K562 (cell line): ENCODE data around the gene RRAS. TPM values are rescaled to one million over a fixed set of nuclear protein-coding genes. Genes with fewer than 3 reads are reported as not detected.

Experiments
- ATF1 ChIP-seq, 2 experiments: fragments of 450-650 bp in 1 of 2; IDR thresholded peaks; 2 replicates each; pipeline ENCODE4 v1.6.1; 2016; ENCODE audit warnings: missing compliant biosample characterization in 1 of 2, missing genetic modification characterization in 1 of 2
- CHD1 ChIP-seq: fragments of 200-600 bp; sonication (generic); IDR thresholded peaks from one replicate; pipeline ENCODE4 v1.6.1; 2012; ENCODE audit warnings: mild to moderate bottlenecking, moderate library complexity, low read length, inconsistent platforms
- HCFC1 ChIP-seq: IDR thresholded peaks from 2 replicates; pipeline ENCODE4 v1.6.1; 2012; ENCODE audit warnings: low read depth, low read length, improper control_type of control experiment
- KDM4B ChIP-seq, 2 experiments: fragments of 450-650 bp in 1 of 2; sonication (generic) in 1 of 2; IDR thresholded peaks; 2 replicates each; pipeline ENCODE4 v1.6.1; 2016 to 2017; ENCODE audit warnings: borderline replicate concordance in 2 of 2, antibody characterized with exemption in 1 of 2, low read depth in 1 of 2, mild to moderate bottlenecking in 1 of 2
- KLF10 ChIP-seq: fragments of 250-450 bp; sonication (Bioruptor Pico); IDR thresholded peaks from 2 replicates; pipeline ENCODE4 v1.6.1; 2021; ENCODE audit warnings: matching md5 sums
- NBN ChIP-seq: fragments of 450-650 bp; IDR thresholded peaks from 2 replicates; pipeline ENCODE4 v1.6.1; 2016; ENCODE audit warnings: low read depth, mild to moderate bottlenecking
- NR2C1 ChIP-seq, 2 experiments: fragments of 450-650 bp; IDR thresholded peaks; 2 replicates each; pipeline ENCODE4 v1.6.1; 2017; ENCODE audit warnings: mild to moderate bottlenecking in 2 of 2, antibody characterized with exemption in 1 of 2, inconsistent platforms in 1 of 2, missing compliant biosample characterization in 1 of 2, missing genetic modification characterization in 1 of 2
- NR3C1 ChIP-seq: sonication (generic); formaldehyde crosslinking; IDR thresholded peaks from 2 replicates; pipeline ENCODE4 v1.8.1; 2022; ENCODE audit warnings: missing genetic modification reagents
- POLR2A ChIP-seq: fragments of 450-650 bp; conservative IDR thresholded peaks from 2 replicates; pipeline ENCODE4 v1.6.1; 2016
- POLR2G ChIP-seq: fragments of 200-400 bp; formaldehyde crosslinking; IDR thresholded peaks from 2 replicates; pipeline ENCODE4 v1.6.1; 2017; ENCODE audit warnings: low read depth, mild to moderate bottlenecking, antibody characterized with exemption, low read length, moderate library complexity
- PURB ChIP-seq: sonication (generic); formaldehyde crosslinking; IDR thresholded peaks from 2 replicates; pipeline ENCODE4 v1.9.0; 2021; ENCODE audit warnings: low read depth, mild to moderate bottlenecking, missing genetic modification reagents
- RBM17 ChIP-seq: fragments of 200-400 bp; formaldehyde crosslinking; IDR thresholded peaks from 2 replicates; pipeline ENCODE4 v1.6.1; 2017; ENCODE audit warnings: low read depth, mild to moderate bottlenecking, low read length, borderline replicate concordance
- SOX6 ChIP-seq: fragments of 450-650 bp; IDR thresholded peaks from 2 replicates; pipeline ENCODE4 v1.6.1; 2014; ENCODE audit warnings: mild to moderate bottlenecking
- ZC3H11A ChIP-seq: IDR thresholded peaks from 2 replicates; pipeline ENCODE4 v1.6.1; 2012; ENCODE audit warnings: low read depth, low read length, improper control_type of control experiment
- ZFX ChIP-seq: sonication (generic); formaldehyde crosslinking; IDR thresholded peaks from 2 replicates; pipeline ENCODE4 v1.8.0; 2022; ENCODE audit warnings: mild to moderate bottlenecking, missing genetic modification reagents, moderate library complexity
- ZNF444 ChIP-seq: fragments of 250-450 bp; sonication (Bioruptor Pico); IDR thresholded peaks from 2 replicates; pipeline ENCODE4 v1.4.0; 2020; ENCODE audit warnings: mild to moderate bottlenecking, moderate library complexity
- ZNF586 ChIP-seq: fragments of 450-650 bp; formaldehyde crosslinking; conservative IDR thresholded peaks from 2 replicates; pipeline ENCODE4 v1.4.0; 2020; ENCODE audit warnings: mild to moderate bottlenecking, moderate library complexity
- ZNF778 ChIP-seq: fragments of 450-650 bp; formaldehyde crosslinking; IDR thresholded peaks from 2 replicates; pipeline ENCODE4 v1.4.0; 2020; ENCODE audit warnings: mild to moderate bottlenecking, moderate library complexity
- polyA plus RNA-seq, 8 experiments: library from polyadenylated mRNA; depleted of rRNA in 4 of 8; stranded (reverse) in 5 of 8; unstranded in 3 of 8; fragments of >200 nt; fragmentation: Nextera tagmentation in 2 of 8; fragmentation: Illumina TruSeq in 1 of 8; extraction: Ambion mirVana in 2 of 8; extraction: Trizol in 1 of 8; gene quantifications; 2 replicates each; pipeline versions ENCODE4 v1.2.1 to v1.2.3, GENCODE V29; 2011 to 2014; ENCODE audit warnings: inconsistent platforms in 1 of 8, missing spikeins in 1 of 8
- total RNA-seq, 7 experiments: library from RNA; depleted of rRNA in 6 of 7; stranded (reverse); fragments of >200 nt in 6 of 7; fragmentation: Illumina TruSeq in 2 of 7; extraction: Trizol in 2 of 7; gene quantifications; 2 replicates each; pipeline versions ENCODE4 v1.2.1 to v1.2.3, GENCODE V29; 2011 to 2021; ENCODE audit warnings: low replicate concordance in 1 of 7
- TF ChIP-seq, protein P1 (sequence below): fragments of 450-650 bp; IDR thresholded peaks from 2 replicates; pipeline ENCODE4 v1.6.1; 2016
- TF ChIP-seq, protein P2 (sequence below): sonication (generic); formaldehyde crosslinking; IDR thresholded peaks from 2 replicates; pipeline ENCODE4 v1.8.0; 2022; ENCODE audit warnings: mild to moderate bottlenecking, missing genetic modification reagents
- TF ChIP-seq, protein P3 (sequence below): fragments of 250-450 bp; sonication (Bioruptor Pico); IDR thresholded peaks from 2 replicates; pipeline ENCODE4 v1.8.0; 2021; ENCODE audit warnings: mild to moderate bottlenecking, moderate library complexity
- TF ChIP-seq, protein P4 (sequence below): fragments of 200-800 bp; sonication (Bioruptor generic); IDR thresholded peaks from 2 replicates; pipeline ENCODE4 v1.6.1; 2017; ENCODE audit warnings: missing genetic modification characterization, missing compliant biosample characterization

RRAS gene
- total and polyA plus RNA-seq, 9 of the 15 experiments (the other 6 are each of a cell fraction or from before 2014, with no cell fraction given), result 0.70 to 17.3 (median 8.2) TPM

DNA sequence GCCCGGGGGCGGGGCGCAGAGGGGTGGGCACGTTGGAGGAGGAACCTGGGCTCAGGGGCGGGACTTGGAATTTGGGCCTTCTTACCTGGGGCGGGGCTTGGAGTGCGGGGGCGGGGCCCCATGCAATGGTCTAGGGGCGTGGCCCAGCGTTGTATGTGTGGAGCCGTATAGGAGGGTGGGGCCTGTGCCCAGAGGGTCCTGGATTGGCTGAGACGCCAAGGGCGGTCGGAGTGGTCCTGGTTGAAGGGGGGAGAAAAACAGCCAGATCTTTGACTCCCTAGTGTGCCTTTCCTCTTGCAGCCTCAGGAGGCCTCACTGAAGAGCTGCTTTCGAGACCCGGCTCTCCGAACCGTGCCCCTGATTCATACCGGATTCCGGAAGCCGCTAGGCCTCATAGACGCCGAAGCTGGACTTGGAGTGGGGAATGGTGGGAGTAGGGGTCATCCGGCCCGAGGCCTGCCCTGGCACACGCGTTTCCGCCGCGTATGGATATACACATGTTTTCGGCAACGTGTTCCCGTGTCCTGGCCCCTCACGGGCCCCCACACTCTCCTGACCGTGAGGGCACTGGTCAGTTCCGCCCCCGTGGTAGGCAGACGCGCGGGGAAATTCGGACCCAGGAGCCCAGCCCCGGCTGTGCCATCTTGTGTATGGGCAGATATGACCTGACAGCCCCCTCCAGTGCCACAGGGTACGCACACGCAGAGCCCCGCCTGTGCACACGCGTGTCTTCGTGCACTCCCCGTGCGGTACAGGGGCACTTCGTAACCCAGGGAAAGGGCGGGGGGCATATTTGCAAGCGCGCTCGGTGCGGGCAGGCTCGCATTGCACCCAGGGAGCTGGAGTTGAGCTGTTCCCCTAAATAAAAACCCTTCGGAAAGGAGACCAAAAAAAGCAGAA lies 49.6 kb downstream of the RRAS start (continued):
- TF ChIP-seq HCFC1 (no peak), POLR2G (peak; percentile 89), ZNF586 (CRISPR knock-in tag) (no peak), ZC3H11A (no peak), ATF1 (CRISPR knock-in tag; IDR thresholded peaks at IDR 0.05) (no peak), ATF1 (tag; IDR thresholded peaks at IDR 0.05) (peak; percentile 67), KLF10 (CRISPR knock-in tag) (no peak), RBM17 (no peak), POLR2A (peak; percentile 97), NR2C1 (IDR thresholded peaks at IDR 0.05) (no peak; the same call in 1 of the 2 replicates), NR2C1 (tag; IDR thresholded peaks at IDR 0.05) (no peak), ZNF778 (CRISPR knock-in tag) (no peak), ZNF444 (CRISPR knock-in tag) (0 out of 2 replicates have a peak, but pooled peaks have one; percentile 9), PURB (CRISPR knock-in tag) (no peak), NR3C1 (CRISPR knock-in tag) (no peak), KDM4B (IDR thresholded peaks at IDR 0.05; ENCODE audit: borderline replicate concordance in 2 of 2, low read depth in 1 of 2) (no peak), SOX6 (no peak), ZFX (peak; percentile 94), CHD1 (peak; percentile 99), NBN (0 out of 2 replicates have a peak, but pooled peaks have one; percentile 12)
- TF ChIP-seq, protein P1, sequence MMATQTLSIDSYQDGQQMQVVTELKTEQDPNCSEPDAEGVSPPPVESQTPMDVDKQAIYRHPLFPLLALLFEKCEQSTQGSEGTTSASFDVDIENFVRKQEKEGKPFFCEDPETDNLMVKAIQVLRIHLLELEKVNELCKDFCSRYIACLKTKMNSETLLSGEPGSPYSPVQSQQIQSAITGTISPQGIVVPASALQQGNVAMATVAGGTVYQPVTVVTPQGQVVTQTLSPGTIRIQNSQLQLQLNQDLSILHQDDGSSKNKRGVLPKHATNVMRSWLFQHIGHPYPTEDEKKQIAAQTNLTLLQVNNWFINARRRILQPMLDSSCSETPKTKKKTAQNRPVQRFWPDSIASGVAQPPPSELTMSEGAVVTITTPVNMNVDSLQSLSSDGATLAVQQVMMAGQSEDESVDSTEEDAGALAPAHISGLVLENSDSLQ, result no peak
- TF ChIP-seq, protein P2, sequence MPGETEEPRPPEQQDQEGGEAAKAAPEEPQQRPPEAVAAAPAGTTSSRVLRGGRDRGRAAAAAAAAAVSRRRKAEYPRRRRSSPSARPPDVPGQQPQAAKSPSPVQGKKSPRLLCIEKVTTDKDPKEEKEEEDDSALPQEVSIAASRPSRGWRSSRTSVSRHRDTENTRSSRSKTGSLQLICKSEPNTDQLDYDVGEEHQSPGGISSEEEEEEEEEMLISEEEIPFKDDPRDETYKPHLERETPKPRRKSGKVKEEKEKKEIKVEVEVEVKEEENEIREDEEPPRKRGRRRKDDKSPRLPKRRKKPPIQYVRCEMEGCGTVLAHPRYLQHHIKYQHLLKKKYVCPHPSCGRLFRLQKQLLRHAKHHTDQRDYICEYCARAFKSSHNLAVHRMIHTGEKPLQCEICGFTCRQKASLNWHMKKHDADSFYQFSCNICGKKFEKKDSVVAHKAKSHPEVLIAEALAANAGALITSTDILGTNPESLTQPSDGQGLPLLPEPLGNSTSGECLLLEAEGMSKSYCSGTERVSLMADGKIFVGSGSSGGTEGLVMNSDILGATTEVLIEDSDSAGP (CRISPR knock-in tag), result peak; percentile 37; the same call in 1 of the 2 replicates
- TF ChIP-seq, protein P3, sequence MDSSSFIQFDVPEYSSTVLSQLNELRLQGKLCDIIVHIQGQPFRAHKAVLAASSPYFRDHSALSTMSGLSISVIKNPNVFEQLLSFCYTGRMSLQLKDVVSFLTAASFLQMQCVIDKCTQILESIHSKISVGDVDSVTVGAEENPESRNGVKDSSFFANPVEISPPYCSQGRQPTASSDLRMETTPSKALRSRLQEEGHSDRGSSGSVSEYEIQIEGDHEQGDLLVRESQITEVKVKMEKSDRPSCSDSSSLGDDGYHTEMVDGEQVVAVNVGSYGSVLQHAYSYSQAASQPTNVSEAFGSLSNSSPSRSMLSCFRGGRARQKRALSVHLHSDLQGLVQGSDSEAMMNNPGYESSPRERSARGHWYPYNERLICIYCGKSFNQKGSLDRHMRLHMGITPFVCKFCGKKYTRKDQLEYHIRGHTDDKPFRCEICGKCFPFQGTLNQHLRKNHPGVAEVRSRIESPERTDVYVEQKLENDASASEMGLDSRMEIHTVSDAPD, result no peak
- TF ChIP-seq, protein P4, sequence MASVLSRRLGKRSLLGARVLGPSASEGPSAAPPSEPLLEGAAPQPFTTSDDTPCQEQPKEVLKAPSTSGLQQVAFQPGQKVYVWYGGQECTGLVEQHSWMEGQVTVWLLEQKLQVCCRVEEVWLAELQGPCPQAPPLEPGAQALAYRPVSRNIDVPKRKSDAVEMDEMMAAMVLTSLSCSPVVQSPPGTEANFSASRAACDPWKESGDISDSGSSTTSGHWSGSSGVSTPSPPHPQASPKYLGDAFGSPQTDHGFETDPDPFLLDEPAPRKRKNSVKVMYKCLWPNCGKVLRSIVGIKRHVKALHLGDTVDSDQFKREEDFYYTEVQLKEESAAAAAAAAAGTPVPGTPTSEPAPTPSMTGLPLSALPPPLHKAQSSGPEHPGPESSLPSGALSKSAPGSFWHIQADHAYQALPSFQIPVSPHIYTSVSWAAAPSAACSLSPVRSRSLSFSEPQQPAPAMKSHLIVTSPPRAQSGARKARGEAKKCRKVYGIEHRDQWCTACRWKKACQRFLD (CRISPR knock-in tag), result no peak
